ENCODE measurements around the gene TFF2.

TFF2 gene

GRCh38 chr21:42321231-42321630, 29.6 kb downstream of the TFF2 start:
- in situ Hi-C loops (cut with MboI; ENCODE audit: low sequenced_read_pairs) = no loop called here

DNA sequence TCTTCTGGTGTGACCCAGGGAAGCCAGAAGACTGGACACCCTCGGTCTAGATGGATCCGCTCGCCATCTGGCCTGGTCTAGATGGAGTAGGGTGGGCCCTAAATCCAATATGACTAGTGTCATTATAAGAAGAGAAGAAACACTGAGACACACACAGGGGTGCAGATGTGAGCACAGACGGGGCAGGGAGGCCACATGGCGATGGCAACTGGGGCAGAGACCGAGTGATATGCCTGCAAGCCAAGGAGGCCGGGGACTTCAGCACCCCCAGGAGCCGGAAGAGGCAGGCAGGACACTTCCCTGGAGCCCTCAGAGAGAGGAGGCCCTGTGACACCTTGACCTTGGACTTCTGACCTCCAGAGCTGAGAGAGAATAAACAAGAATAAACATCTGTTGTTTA, 30.0 kb downstream of the TFF2 start:
- in situ Hi-C loops (cut with MboI; ENCODE audit: low sequenced_read_pairs) = no loop called here

DNA sequence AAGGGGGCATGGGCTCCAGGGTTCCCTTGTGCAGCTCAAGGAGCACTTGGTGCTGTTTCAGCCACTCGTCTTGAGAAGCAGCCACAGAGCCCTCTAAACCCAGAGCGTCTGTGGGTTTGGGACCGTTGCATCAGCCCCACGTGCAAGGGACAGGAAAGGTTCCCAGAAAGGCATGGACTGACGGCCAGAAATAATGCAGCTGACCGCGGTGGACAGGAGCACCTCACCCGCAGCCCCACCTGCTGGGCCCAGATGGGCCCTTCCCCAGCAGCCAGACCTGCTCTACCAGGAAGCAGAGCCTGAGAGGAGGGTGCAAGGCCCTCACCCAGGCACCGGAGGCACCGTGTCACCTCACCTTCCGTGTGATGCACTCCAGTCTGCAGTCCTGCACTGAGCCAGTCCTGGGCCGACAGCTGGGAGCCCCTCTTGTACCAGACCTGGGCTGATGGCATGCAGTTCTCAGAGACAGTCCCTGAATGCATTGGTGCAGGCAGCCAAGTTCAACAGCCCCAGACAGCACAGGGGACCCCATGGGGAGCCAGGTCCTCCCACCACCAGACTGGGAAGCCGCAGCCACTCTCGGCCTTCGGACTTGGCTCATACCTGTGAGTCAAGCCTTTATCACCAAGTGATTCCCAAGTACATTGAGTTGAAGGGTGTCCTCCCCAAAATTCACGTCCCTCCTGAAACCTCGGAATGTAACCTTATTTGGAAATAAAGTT, 30.8 kb downstream of the TFF2 start:
- in situ Hi-C loops (cut with MboI; ENCODE audit: low sequenced_read_pairs) = no loop called here

GRCh38 chr21:42319376-42319775, 31.4 kb downstream of the TFF2 start:
- in situ Hi-C loops (cut with MboI; ENCODE audit: low sequenced_read_pairs) = no loop called here

GRCh38 chr21:42317826-42318746, 32.7 kb downstream of the TFF2 start:
- in situ Hi-C loops (cut with MboI; ENCODE audit: low sequenced_read_pairs) = no loop called here

DNA sequence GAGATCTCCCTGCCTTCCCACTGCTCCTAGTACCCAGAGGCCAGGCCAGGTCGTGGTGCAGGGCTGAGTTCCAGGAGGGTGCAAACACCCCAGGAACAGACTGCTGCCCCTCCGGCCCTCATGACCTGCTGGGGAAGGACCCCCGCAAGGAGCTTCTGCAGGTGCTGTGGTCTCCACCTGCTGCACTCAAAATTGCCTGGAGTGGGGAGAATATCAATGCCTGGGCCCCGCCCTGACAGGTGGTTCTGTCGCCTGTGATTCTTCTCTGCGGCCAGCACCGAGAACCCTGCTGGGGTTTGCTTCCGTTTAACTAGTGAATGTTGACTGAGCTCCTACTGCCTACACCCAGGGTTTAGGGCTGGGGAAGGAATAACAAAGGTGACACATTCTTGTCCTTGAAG, 33.5 kb downstream of the TFF2 start:
- in situ Hi-C loops (cut with MboI; ENCODE audit: low sequenced_read_pairs) = no loop called here

GRCh38 chr21:42316891-42317290, 33.9 kb downstream of the TFF2 start:
- in situ Hi-C loops (cut with MboI; ENCODE audit: low sequenced_read_pairs) = no loop called here

DNA sequence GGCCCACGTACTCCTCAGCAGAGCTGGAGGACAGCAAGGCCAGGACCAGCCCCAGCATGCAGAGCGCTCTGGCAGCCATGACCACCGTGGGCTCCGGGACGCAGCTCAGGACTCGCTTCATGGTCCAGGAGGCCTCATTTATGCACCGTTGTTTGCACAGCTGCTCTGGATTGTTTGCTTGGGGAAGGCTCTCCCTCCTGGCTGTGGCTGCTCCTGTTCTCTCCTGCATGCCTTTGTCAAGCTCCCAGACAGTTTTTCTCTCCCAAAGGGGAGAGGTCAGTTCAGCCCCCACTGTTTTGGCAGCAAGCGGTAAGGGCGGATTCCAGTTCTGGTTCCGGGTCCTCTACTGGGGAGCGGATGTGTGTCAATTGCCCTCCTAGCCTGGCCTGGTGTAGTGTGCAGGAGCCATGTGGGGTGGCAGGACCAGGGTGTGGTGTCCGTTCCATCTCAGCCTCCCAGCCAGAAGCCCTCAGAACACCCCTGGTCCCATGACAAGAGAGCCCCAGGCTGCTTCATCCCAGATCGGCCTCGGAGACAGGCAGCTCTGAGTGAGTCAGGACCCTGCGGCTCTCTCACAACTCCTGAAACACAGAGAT, 35.4 kb downstream of the TFF2 start, which contains the start of gene TFF3:
Gene TFF3, minus strand, starts transcription at position 114 of the 596 bp plus-strand sequence. Its CDS starts 35 bp downstream, at position 79.
- in situ Hi-C loops (cut with MboI; ENCODE audit: low sequenced_read_pairs) = no loop called here

DNA sequence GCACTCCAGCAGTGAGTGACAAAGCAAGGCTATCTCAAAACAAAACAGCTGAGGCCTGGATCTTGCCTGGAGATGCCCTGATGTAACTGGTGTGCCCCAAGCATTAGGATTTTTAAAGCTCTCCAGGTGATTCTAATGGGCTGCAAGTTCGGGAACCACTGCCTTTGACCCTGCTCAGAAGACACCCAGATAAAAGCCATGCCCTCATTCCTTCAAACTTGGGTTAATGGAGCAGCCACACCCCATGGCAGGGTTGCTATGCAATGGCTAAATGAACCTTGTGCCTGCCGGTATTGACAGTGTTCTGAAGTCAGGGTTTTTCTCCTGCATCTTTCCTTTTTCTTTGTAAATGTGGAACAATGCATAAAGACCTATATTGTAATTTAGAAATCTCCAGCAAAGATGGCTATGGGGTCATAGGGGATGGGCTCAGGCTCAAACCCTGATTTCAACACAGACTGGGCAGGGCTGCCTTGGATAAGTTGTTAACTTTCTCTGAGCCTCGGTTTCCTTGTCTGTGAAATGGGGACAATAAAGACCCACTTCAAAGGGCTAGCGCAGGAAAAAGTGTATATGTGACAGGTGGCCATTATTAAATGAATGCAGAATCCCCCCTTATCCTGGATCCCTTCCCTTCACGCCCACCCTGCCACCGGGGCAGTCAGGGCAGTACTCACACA, 36.0 kb downstream of the TFF2 start:
- in situ Hi-C loops (cut with MboI; ENCODE audit: low sequenced_read_pairs) = no loop called here

GRCh38 chr21:42313501-42313969, 37.3 kb downstream of the TFF2 start:
- in situ Hi-C loops (cut with MboI; ENCODE audit: low sequenced_read_pairs) = no loop called here

- in situ Hi-C loops (cut with MboI; ENCODE audit: low sequenced_read_pairs) = no loop called here
These were observed 38.1 kb downstream of the TFF2 start for GRCh38 chr21:42312626-42313104.

DNA sequence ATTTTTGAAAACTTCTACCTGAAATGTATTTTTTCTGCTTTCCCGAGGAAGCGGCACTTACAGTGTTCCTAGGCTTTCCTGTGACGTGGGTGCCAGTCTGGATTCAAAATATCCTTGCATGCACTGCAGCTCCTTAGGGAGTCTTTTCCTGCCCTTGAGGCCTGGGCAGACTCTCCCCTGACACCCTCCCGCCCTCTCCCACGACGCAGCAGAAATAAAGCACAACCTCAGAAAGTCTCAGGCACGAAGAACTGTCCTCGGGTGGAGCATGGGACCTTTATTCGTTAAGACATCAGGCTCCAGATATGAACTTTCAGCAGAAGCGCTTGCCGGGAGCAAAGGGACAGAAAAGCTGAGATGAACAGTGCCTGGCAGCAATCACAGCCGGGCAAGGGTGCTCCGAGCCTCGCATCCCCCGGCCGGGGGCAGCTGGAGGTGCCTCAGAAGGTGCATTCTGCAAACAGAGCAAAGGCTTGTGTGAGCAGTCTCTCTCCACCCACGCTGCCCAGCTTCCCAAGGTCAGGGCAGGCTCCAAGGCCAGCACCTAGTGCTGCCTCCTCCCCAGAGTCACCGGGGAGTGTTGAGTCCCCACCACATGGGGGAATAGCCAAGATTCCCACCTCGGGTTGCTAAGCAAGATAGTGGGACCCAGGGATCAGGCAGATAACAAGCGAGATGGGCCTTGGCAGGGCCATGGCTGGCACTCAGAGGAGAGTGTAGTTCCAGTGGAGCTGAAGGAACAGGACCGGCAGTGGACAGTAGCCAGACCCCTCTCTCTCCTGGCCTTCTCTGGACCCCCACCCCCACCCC, 38.8 kb downstream of the TFF2 start:
- in situ Hi-C loops (cut with MboI; ENCODE audit: low sequenced_read_pairs) = no loop called here

GRCh38 chr21:42311160-42311559, 39.6 kb downstream of the TFF2 start:
- in situ Hi-C loops (cut with MboI; ENCODE audit: low sequenced_read_pairs) = no loop called here

DNA sequence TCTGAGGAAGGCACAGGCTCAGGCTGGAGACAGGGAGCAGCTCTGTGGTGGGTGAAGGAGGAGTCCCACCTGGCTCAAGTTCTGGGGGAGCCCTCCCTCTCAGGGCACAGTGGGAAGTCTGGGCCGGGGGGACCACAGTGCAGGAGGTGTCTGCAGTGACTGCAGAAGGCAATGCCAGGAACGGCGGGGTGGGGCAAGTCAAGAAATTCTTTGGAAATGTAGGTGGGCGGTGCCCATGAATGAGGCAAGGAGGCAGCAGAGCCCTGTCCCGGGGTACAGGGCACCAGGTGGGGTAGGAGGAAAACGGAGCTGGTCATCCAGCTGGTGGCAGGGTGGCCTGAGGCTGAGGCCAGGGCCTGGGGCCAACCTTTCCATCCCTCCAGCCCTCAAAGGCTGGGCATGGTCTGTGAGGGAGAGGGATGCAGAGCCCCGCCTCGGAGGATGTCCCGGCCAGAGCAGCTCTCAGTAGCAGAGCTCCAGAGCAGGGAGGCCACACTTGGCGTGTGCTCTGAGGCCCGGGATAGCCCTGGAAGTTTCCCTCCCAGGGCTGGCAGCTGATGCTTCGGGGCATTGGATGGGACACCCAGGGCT, 40.3 kb downstream of the TFF2 start:
- in situ Hi-C loops (cut with MboI; ENCODE audit: low sequenced_read_pairs) = no loop called here

DNA sequence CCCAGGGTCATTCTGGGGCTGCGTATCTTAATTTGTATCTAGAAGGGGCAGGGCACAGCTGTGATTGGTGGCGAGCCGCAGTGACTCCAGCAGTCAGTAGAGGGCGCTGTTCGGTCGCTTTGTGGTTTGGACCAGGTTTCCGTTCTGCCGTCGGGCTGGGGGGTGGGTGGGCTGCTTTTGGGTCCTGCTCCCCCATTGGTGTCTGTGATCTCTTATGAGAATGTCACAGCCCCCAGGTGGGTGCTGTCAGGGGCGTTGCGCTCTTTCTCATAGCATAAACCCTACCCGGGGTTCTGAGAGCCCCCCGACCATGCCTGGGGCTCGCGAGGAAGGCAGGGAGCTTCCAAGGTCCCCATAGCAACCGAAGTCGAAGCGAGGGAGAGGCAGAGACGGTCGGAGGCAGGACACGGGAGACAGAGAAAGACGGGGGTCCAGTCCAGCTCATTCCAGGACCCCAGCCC, 41.0 kb downstream of the TFF2 start:
- in situ Hi-C loops (cut with MboI; ENCODE audit: low sequenced_read_pairs) = no loop called here

DNA sequence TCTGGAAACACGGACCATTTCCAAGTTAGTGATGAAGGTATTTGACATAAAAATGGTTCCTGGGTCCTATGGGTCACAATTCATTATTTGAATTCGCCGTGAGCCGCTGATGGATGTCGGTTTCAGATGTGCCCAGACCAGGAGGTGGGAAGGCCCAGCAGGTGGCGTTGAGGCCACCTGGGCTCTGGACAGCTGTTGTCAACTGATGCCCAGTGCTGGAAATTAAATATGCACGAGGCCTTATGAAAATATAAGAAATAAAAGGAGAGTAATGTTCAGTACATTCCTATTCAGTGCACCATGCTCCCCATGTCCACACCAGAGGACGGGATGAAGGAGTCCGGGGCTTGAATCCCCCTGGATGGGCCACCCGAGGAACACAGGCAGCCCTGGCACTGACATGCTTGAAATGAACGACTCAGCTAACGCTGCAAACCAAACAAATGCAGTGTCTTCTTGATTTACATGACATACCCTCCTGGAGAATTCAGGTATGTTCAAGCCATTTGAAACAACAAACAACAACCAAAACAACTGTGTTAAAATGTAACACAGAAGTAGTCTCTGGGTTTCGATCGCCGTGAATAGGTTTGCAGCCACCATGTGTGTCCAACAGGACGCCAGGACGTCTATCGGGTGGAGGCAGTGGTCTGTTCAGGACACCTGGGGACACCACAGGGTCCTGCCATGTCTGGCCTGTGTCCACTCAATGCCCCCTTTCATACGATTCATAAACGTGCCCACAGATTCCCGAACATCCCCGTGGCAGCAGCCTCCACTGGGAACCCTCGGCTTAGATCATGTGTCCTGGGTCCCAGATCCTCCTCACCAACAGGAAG, 41.7 kb downstream of the TFF2 start:
- in situ Hi-C loops (cut with MboI; ENCODE audit: low sequenced_read_pairs) = no loop called here

- in situ Hi-C loops (cut with MboI; ENCODE audit: low sequenced_read_pairs) = no loop called here
These were observed 42.5 kb downstream of the TFF2 start for GRCh38 chr21:42308161-42308913.

GRCh38 chr21:42307106-42307505, 43.7 kb downstream of the TFF2 start:
- in situ Hi-C loops (cut with MboI; ENCODE audit: low sequenced_read_pairs) = no loop called here
